Measurements from ENCODE around the gene PRDM1. TPM values are rescaled to one million over a fixed set of nuclear protein-coding genes. Genes with fewer than 3 reads are reported as not detected.

PRDM1 gene
- total RNA-seq, 1 donor from 2014 or later, result 2.3 TPM

DNA sequence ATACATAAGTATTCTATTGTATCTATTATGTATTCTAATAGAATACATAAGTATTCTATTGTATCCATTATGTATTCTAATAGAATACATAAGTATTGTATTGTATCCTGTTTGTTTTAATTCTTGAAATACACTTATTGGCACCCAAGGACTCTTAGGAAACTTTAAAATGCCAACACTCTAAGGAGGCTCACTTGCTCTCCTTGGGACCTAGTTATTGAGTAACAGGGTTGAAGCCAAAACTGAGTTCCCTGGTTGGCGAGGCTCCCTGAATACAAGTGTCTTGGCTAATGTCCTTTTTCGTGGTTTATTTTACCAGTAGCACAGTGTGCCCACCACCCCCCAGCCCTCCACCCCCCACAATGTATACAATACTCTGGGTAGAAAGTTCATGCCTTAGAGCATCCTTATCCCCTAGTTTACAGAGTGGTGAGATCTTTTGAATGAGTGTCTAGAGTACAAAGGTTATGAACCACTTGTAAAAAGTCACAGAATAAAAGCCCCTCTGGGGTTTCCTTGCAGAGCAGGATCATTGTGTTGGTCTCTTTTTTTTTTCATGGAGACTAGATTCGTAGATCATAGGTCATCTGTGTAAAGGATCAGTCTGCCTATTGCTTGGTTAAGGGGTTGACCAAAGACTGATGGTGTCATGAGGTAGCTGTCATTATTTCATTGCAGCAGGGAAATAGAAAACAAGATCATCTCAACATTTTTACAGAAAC, 32.5 kb upstream of the PRDM1 start:
- no peaks in the 10 kb centered on the region for H3K9me3 Mint-ChIP-seq
- no peak for DNase-seq (ENCODE audit: low spot score in 2 of 2, unreplicated experiment in 2 of 2)
- H3K4me1 Mint-ChIP-seq, result peaks cover 8% of the 10 kb centered on the region
- TF ChIP-seq, protein P1, sequence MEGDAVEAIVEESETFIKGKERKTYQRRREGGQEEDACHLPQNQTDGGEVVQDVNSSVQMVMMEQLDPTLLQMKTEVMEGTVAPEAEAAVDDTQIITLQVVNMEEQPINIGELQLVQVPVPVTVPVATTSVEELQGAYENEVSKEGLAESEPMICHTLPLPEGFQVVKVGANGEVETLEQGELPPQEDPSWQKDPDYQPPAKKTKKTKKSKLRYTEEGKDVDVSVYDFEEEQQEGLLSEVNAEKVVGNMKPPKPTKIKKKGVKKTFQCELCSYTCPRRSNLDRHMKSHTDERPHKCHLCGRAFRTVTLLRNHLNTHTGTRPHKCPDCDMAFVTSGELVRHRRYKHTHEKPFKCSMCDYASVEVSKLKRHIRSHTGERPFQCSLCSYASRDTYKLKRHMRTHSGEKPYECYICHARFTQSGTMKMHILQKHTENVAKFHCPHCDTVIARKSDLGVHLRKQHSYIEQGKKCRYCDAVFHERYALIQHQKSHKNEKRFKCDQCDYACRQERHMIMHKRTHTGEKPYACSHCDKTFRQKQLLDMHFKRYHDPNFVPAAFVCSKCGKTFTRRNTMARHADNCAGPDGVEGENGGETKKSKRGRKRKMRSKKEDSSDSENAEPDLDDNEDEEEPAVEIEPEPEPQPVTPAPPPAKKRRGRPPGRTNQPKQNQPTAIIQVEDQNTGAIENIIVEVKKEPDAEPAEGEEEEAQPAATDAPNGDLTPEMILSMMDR (IDR thresholded peaks at IDR 0.05; ENCODE audit: unreplicated experiment), result no peak
- H3K4me3 Mint-ChIP-seq, result no peak overlapping the region
- no peak overlapping the region for H3K27ac Mint-ChIP-seq
- peaks cover 62% of the 10 kb centered on the region for H3K27me3 Mint-ChIP-seq (ENCODE audit: low read depth)
- H3K36me3 Mint-ChIP-seq, result no peaks in the 10 kb centered on the region

GRCh38 chr6:106055489-106055888, 30.6 kb upstream of the PRDM1 start:
- Mint-ChIP-seq H3K9me3 (no peaks in the 10 kb centered on the region), H3K27ac (no peak overlapping the region), H3K27me3 (ENCODE audit: low read depth) (peaks cover 50% of the 10 kb centered on the region), H3K36me3 (no peaks in the 10 kb centered on the region), H3K4me3 (no peak overlapping the region), H3K4me1 (peaks cover 4% of the 10 kb centered on the region)
- TF ChIP-seq, protein P1 (IDR thresholded peaks at IDR 0.05; ENCODE audit: unreplicated experiment), result no peak
- DNase-seq (ENCODE audit: low spot score in 2 of 2, unreplicated experiment in 2 of 2), result no peak

- TF ChIP-seq, protein P1 (IDR thresholded peaks at IDR 0.05; ENCODE audit: unreplicated experiment), result no peak
- H3K9me3 Mint-ChIP-seq, result no peaks in the 10 kb centered on the region
- H3K4me3 Mint-ChIP-seq, result no peak overlapping the region
- no peak overlapping the region for H3K27ac Mint-ChIP-seq
- peaks cover 47% of the 10 kb centered on the region for H3K27me3 Mint-ChIP-seq (ENCODE audit: low read depth)
- no peak for DNase-seq (ENCODE audit: low spot score in 2 of 2, unreplicated experiment in 2 of 2)
- no peaks in the 10 kb centered on the region for H3K36me3 Mint-ChIP-seq
- peaks cover 2% of the 10 kb centered on the region for H3K4me1 Mint-ChIP-seq
These were observed 29.9 kb upstream of the PRDM1 start for GRCh38 chr6:106056060-106056745.

DNA sequence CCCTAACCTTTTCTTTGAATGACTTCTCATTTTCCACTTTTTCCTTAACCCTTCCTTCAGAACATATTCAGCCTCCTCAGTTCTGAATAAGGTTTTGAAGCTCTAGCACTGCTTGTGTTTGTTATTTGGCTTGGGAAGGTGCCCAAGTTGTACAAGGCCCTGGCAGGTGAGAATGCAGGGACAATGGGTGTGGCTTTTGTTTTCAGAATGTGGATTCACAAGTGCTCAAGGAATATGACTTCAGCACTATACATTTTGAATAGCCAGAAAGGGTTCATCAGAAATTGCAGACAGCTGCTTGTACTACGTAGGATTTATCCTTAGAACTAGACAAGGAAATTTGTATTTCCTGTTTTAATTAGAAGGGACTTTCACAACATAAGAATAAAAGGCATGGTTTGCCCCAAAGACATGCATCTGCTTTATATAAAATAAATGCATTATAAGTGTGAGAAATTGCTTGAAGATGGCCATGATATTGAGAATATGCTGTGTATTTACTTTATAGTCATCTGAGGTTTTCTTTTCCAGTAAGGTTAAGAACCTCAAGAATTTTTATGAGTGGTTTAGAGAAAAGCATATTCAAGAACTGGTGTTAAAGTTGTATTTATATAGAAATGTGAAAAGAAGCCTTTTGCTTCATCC, 29.3 kb upstream of the PRDM1 start:
- no peak for DNase-seq (ENCODE audit: low spot score in 2 of 2, unreplicated experiment in 2 of 2)
- TF ChIP-seq, protein P1 (IDR thresholded peaks at IDR 0.05; ENCODE audit: unreplicated experiment), result no peak

DNA sequence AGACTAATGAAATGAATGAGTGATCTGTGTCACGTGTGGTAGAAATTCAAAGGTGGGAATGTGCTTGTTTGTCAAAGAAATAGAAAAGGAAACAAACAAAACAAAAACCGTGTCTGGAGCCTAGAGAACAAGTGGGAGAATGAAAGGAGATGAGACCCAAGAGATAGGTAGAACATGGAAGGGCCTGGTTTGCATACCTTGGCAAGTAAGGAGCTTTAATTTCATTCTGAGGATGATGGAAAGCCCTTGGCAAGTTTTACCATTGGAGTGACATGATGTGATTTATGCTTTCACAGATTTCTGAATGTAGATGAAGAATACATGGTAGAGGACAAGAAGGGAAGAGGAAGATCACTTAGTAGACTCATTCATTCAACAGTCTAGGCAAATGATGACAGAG, 26.8 kb upstream of the PRDM1 start:
- Mint-ChIP-seq H3K9me3 (no peaks in the 10 kb centered on the region), H3K4me1 (peaks cover 2% of the 10 kb centered on the region), H3K4me3 (no peak overlapping the region), H3K27ac (no peak overlapping the region), H3K36me3 (no peaks in the 10 kb centered on the region), H3K27me3 (ENCODE audit: low read depth) (peaks cover 49% of the 10 kb centered on the region)
- TF ChIP-seq, protein P1 (IDR thresholded peaks at IDR 0.05; ENCODE audit: unreplicated experiment), result no peak
- no peak for DNase-seq (ENCODE audit: low spot score in 2 of 2, unreplicated experiment in 2 of 2)

More for the DNA sequence above, 29.3 kb upstream of the PRDM1 start:
- peaks cover 2% of the 10 kb centered on the region for H3K4me1 Mint-ChIP-seq
- H3K27ac Mint-ChIP-seq, result no peak overlapping the region
- H3K36me3 Mint-ChIP-seq, result no peaks in the 10 kb centered on the region
- H3K9me3 Mint-ChIP-seq, result no peaks in the 10 kb centered on the region
- H3K4me3 Mint-ChIP-seq, result no peak overlapping the region
- peaks cover 46% of the 10 kb centered on the region for H3K27me3 Mint-ChIP-seq (ENCODE audit: low read depth)

Measured in mesothelial cell of epicardium (in vitro differentiated cells).